MCF 10A (cell line): ENCODE measurements around the gene MVB12A. TPM values are rescaled to one million over a fixed set of nuclear protein-coding genes. Genes with fewer than 3 reads are reported as not detected.

Experiments used
- BruUV-seq: library from RNA; stranded (reverse); fragments of 400-500 nt; replicated peaks from 2 replicates; lab custom pipeline; 2021; lab: Mats Ljungman, UMichigan
- CTCF ChIA-PET: fragments of 300-600 bp; sonication (Branson Sonifier 250); formaldehyde crosslinking; extraction: SDS; loops from one replicate; lab custom pipeline; 2021; ENCODE audit warnings: antibody characterized with exemption, inconsistent platforms; lab: Yijun Ruan, JAX
- POLR2A ChIA-PET: fragments of 300-600, 350-650 bp; sonication (Branson Sonifier 250); formaldehyde crosslinking; extraction: SDS; loops from one replicate; lab custom pipeline; 2020; ENCODE audit warnings: antibody characterized with exemption, inconsistent platforms; lab: Yijun Ruan, JAX
- DNase-seq: peaks from one replicate; pipeline ENCODE4 v3.0.0-alpha.2; 2018; ENCODE audit not compliant: unreplicated experiment
- H3K27ac Mint-ChIP-seq: one replicate; pipeline ENCODE4 v1.8.0; 2022; ENCODE audit warnings: mild to moderate bottlenecking, low read depth, mixed read lengths; ENCODE audit not compliant: unreplicated experiment
- H3K27me3 Mint-ChIP-seq: one replicate; pipeline ENCODE4 v1.8.0; 2022; ENCODE audit warnings: mixed read lengths; ENCODE audit not compliant: insufficient read depth, unreplicated experiment
- H3K36me3 Mint-ChIP-seq: one replicate; pipeline ENCODE4 v1.8.0; 2022; ENCODE audit warnings: mild to moderate bottlenecking, moderate library complexity, mixed read lengths; ENCODE audit not compliant: insufficient read depth, unreplicated experiment
- H3K4me1 Mint-ChIP-seq: one replicate; pipeline ENCODE4 v1.8.0; 2022; ENCODE audit warnings: mixed read lengths; ENCODE audit not compliant: insufficient read depth, unreplicated experiment
- H3K4me3 Mint-ChIP-seq: one replicate; pipeline ENCODE4 v1.8.0; 2022; ENCODE audit warnings: mild to moderate bottlenecking, moderate library complexity, mixed read lengths; ENCODE audit not compliant: unreplicated experiment
- H3K9me3 Mint-ChIP-seq: one replicate; pipeline ENCODE4 v1.8.0; 2022; ENCODE audit warnings: mixed read lengths; ENCODE audit not compliant: unreplicated experiment
- intact Hi-C: fragments of 100-400 bp; cut with micrococcal nuclease; formaldehyde crosslinking; loops from 2 replicates; pipeline ENCODE4 v1.14.1; 2022
- total RNA-seq: library from RNA; stranded (reverse); gene quantifications from 2 replicates; pipeline ENCODE4 v1.2.3, GENCODE V29; 2022
- TF ChIP-seq, protein P1 (sequence below): fragments of 200-600 bp; IDR thresholded peaks from one replicate; pipeline ENCODE4 v1.8.0; 2022; ENCODE audit warnings: antibody characterized with exemption, mild to moderate bottlenecking; ENCODE audit not compliant: unreplicated experiment

Gene MVB12A
- total RNA-seq, 1 experiment from 2014 or later = 51.1 TPM

GRCh38 chr19:17389957-17390664 is 29.7 kb upstream of the MVB12A start:
- Mint-ChIP-seq H3K27me3 (no peaks in the 10 kb centered on the region), H3K36me3 (no peaks in the 10 kb centered on the region), H3K4me1 (peaks cover 6% of the 10 kb centered on the region), H3K9me3 (no peaks in the 10 kb centered on the region), H3K4me3 (peak overlapping the region; percentile 77), H3K27ac (no peak overlapping the region)
- DNase-seq = no peak
- ChIA-PET POLR2A (interaction anchor here (1.4 kb wide), 2 partner anchors 57 to 131 kb away, joined by 3 read pairs; no protein-coding TSS in a partner anchor), CTCF (interaction anchor here (0.5 to 6.6 kb wide), 20 partner anchors 10 to 544 kb away, joined by 3 to 84 read pairs (median 3); partner anchors contain the start of genes PGLS and PLVAP)
- TF ChIP-seq, protein P1, sequence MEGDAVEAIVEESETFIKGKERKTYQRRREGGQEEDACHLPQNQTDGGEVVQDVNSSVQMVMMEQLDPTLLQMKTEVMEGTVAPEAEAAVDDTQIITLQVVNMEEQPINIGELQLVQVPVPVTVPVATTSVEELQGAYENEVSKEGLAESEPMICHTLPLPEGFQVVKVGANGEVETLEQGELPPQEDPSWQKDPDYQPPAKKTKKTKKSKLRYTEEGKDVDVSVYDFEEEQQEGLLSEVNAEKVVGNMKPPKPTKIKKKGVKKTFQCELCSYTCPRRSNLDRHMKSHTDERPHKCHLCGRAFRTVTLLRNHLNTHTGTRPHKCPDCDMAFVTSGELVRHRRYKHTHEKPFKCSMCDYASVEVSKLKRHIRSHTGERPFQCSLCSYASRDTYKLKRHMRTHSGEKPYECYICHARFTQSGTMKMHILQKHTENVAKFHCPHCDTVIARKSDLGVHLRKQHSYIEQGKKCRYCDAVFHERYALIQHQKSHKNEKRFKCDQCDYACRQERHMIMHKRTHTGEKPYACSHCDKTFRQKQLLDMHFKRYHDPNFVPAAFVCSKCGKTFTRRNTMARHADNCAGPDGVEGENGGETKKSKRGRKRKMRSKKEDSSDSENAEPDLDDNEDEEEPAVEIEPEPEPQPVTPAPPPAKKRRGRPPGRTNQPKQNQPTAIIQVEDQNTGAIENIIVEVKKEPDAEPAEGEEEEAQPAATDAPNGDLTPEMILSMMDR = no peak
- BruUV-seq = no TSS peak
- intact Hi-C loops = loop anchor here (2.0 to 10.0 kb wide), 2 partner anchors 97 to 465 kb away; partner anchors contain the start of gene RPL18A

GRCh38 chr19:17390665-17391370 is 29.0 kb upstream of the MVB12A start:
- Mint-ChIP-seq H3K4me3 (peak overlapping the region; percentile 77), H3K27ac (no peak overlapping the region), H3K27me3 (no peaks in the 10 kb centered on the region), H3K9me3 (no peaks in the 10 kb centered on the region), H3K36me3 (no peaks in the 10 kb centered on the region), H3K4me1 (peaks cover 10% of the 10 kb centered on the region)
- no TSS peak for BruUV-seq
- intact Hi-C loops = loop anchor here (2.0 to 10.0 kb wide), 2 partner anchors 98 to 464 kb away; partner anchors contain the start of gene RPL18A
- ChIA-PET POLR2A (interaction anchor here (1.4 kb wide), 2 partner anchors 57 to 131 kb away, joined by 3 read pairs; no protein-coding TSS in a partner anchor), CTCF (interaction anchor here (0.6 to 6.6 kb wide), 17 partner anchors 9 to 458 kb away, joined by 3 to 84 read pairs (median 3); partner anchors contain the start of genes MVB12A, PGLS and PLVAP)
- DNase-seq = peak; percentile 94
- TF ChIP-seq, protein P1 = peak; percentile 67

- intact Hi-C loops = loop anchor here (2.0 to 10.0 kb wide), 2 partner anchors 99 to 463 kb away; partner anchors contain the start of gene RPL18A
- TF ChIP-seq, protein P1 = no peak
- H3K4me1 Mint-ChIP-seq = peaks cover 10% of the 10 kb centered on the region
- CTCF ChIA-PET = interaction anchor here (0.5 to 2.1 kb wide), 15 partner anchors 17 to 491 kb away, joined by 3 to 6 read pairs (median 3); partner anchors contain the start of gene MVB12A
- no peaks in the 10 kb centered on the region for H3K9me3 Mint-ChIP-seq
- POLR2A ChIA-PET = interaction anchor here (0.5 kb wide), 1 partner anchor 54 kb away, joined by 3 read pairs; no protein-coding TSS in a partner anchor
- DNase-seq = no peak
- no peaks in the 10 kb centered on the region for H3K27me3 Mint-ChIP-seq
- peak overlapping the region; percentile 77 for H3K4me3 Mint-ChIP-seq
- H3K27ac Mint-ChIP-seq = no peak overlapping the region
- no TSS peak for BruUV-seq
- no peaks in the 10 kb centered on the region for H3K36me3 Mint-ChIP-seq
These were observed 28.3 kb upstream of the MVB12A start for GRCh38 chr19:17391371-17392151.
